Activated CD8-positive, alpha-beta T cell treated with anti-CD3 and anti-CD28 coated beads for 36 hours (primary cell): ENCODE data around the gene C7orf25. TPM values are rescaled to one million over a fixed set of nuclear protein-coding genes. Genes with fewer than 3 reads are reported as not detected.
A peak's percentile ranks its signal among the peaks of the same experiment; 100 is the strongest.

Experiments used
- ATAC-seq: fragments of 200-7000 bp; cut with Tn5 transposase; one replicate; pipeline ENCODE4 v1.10.0; 2021; ENCODE audit warnings: mild to moderate bottlenecking, moderate library complexity
- CTCF ChIA-PET: fragments of 350-600 bp; sonication (Branson Sonifier 250); formaldehyde crosslinking; loops from one replicate; lab custom pipeline; 2021; ENCODE audit warnings: antibody characterized with exemption; lab: Charles Lee
- POLR2A ChIA-PET: fragments of 350-600 bp; sonication (Branson Sonifier 250); formaldehyde crosslinking; loops from one replicate; lab custom pipeline; 2021; ENCODE audit warnings: antibody characterized with exemption; lab: Charles Lee
- DNase-seq: peaks from one replicate; pipeline ENCODE4 v3.0.0-alpha.2; 2020
- H3K27ac Mint-ChIP-seq: one replicate; pipeline ENCODE4 v1.8.0; 2021; ENCODE audit warnings: mild to moderate bottlenecking, mixed read lengths
- H3K27me3 Mint-ChIP-seq: one replicate; pipeline ENCODE4 v1.8.0; 2021; ENCODE audit warnings: mixed read lengths
- H3K36me3 Mint-ChIP-seq: one replicate; pipeline ENCODE4 v1.8.0; 2021; ENCODE audit warnings: low read depth, mixed read lengths
- H3K4me1 Mint-ChIP-seq: one replicate; pipeline ENCODE4 v1.8.0; 2021; ENCODE audit warnings: low read depth, mixed read lengths
- H3K4me3 Mint-ChIP-seq: one replicate; pipeline ENCODE4 v1.8.0; 2021; ENCODE audit warnings: mild to moderate bottlenecking, moderate library complexity, mixed read lengths
- H3K9me3 Mint-ChIP-seq: one replicate; pipeline ENCODE4 v1.8.0; 2021; ENCODE audit warnings: mixed read lengths
- CTCF ChIP-seq: fragments of 200-600 bp; IDR thresholded peaks from one replicate; pipeline ENCODE4 v1.8.0; 2022; ENCODE audit warnings: antibody characterized with exemption, mild to moderate bottlenecking
- intact Hi-C: fragments of 100-400 bp; cut with micrococcal nuclease; formaldehyde crosslinking; loops from one replicate; pipeline ENCODE4 v1.10.0; 2022
- total RNA-seq, 2 experiments: library from RNA; stranded (reverse); gene quantifications; one replicate each; pipeline ENCODE4 v1.2.3, GENCODE V29; 2021

Gene C7orf25
- total RNA-seq, 2 experiments from 2014 or later: 2.4 to 3.4 TPM

GRCh38 chr7:42946627-42946950 lies 34.7 kb upstream of the C7orf25 start:
- no peak for DNase-seq
- Mint-ChIP-seq H3K9me3 (no peaks in the 10 kb centered on the region), H3K4me1 (peaks cover 10% of the 10 kb centered on the region), H3K27ac (no peak overlapping the region), H3K36me3 (no peaks in the 10 kb centered on the region), H3K27me3 (no peaks in the 10 kb centered on the region), H3K4me3 (no peak overlapping the region)
- ChIA-PET CTCF (no interaction called here), POLR2A (interaction anchor here (1.5 to 1.6 kb wide), 2 partner anchors 11 to 14 kb away, joined by 4 to 6 read pairs; partner anchors contain the start of gene MRPL32)
- intact Hi-C loops: loop anchor here (10.0 kb wide), 1 partner anchor 168 kb away; the partner anchor contains the start of gene HECW1
- ATAC-seq: no peak
- TF ChIP-seq CTCF: no peak

GRCh38 chr7:42945821-42946626 lies 34.2 kb upstream of the C7orf25 start:
- Mint-ChIP-seq H3K4me3 (peak overlapping the region; percentile 35), H3K27ac (peak overlapping the region; percentile 20), H3K9me3 (no peaks in the 10 kb centered on the region), H3K36me3 (no peaks in the 10 kb centered on the region), H3K27me3 (no peaks in the 10 kb centered on the region), H3K4me1 (peaks cover 10% of the 10 kb centered on the region)
- ChIA-PET POLR2A (interaction anchor here (1.5 to 1.6 kb wide), 2 partner anchors 11 to 13 kb away, joined by 4 to 6 read pairs; partner anchors contain the start of gene MRPL32), CTCF (no interaction called here)
- TF ChIP-seq CTCF: no peak
- peak; percentile 81 for ATAC-seq
- intact Hi-C loops: loop anchor here (10.0 kb wide), 1 partner anchor 169 kb away; the partner anchor contains the start of gene HECW1
- DNase-seq: no peak

- peak; percentile 86 for TF ChIP-seq CTCF
- peaks cover 13% of the 10 kb centered on the region for H3K36me3 Mint-ChIP-seq
- peaks cover 33% of the 10 kb centered on the region for H3K4me1 Mint-ChIP-seq
- DNase-seq: peak; percentile 93
- CTCF ChIA-PET: interaction anchor here (0.6 to 2.2 kb wide), 34 partner anchors 9 to 1920 kb away, joined by 3 to 28 read pairs (median 4); partner anchors contain the start of genes C7orf25, MRPL32 and PSMA2
- intact Hi-C loops: loop anchor here (5.0 to 10.0 kb wide), 2 partner anchors 174 to 321 kb away; partner anchors contain the start of gene HECW1
- H3K27ac Mint-ChIP-seq: no peak overlapping the region
- ATAC-seq: peak; percentile 61
- H3K27me3 Mint-ChIP-seq: no peaks in the 10 kb centered on the region
- POLR2A ChIA-PET: interaction anchor here (0.7 to 1.4 kb wide), 3 partner anchors 9 to 764 kb away, joined by 3 to 4 read pairs (median 3); partner anchors contain the start of genes MRPL32 and PSMA2
- H3K4me3 Mint-ChIP-seq: no peak overlapping the region
- no peaks in the 10 kb centered on the region for H3K9me3 Mint-ChIP-seq
Observed at GRCh38 chr7:42940985-42941847, 29.3 kb upstream of the C7orf25 start.

GRCh38 chr7:42939457-42940240 lies 27.8 kb upstream of the C7orf25 start:
- H3K27me3 Mint-ChIP-seq: no peaks in the 10 kb centered on the region
- ATAC-seq: peak; percentile 62
- CTCF ChIA-PET: interaction anchor here (1.2 to 2.2 kb wide), 3 partner anchors 10 to 168 kb away, joined by 3 to 11 read pairs (median 4); no protein-coding TSS in a partner anchor
- POLR2A ChIA-PET: no interaction called here
- intact Hi-C loops: loop anchor here (5.0 to 10.0 kb wide), 2 partner anchors 175 to 323 kb away; partner anchors contain the start of gene HECW1
- TF ChIP-seq CTCF: no peak
- no peaks in the 10 kb centered on the region for H3K9me3 Mint-ChIP-seq
- H3K4me1 Mint-ChIP-seq: peaks cover 38% of the 10 kb centered on the region
- peak overlapping the region; percentile 4 for H3K4me3 Mint-ChIP-seq
- peak overlapping the region; percentile 69 for H3K27ac Mint-ChIP-seq
- peaks cover 24% of the 10 kb centered on the region for H3K36me3 Mint-ChIP-seq
- no peak for DNase-seq
